ENCODE results near the gene CDH4. TPM values are rescaled to one million over a fixed set of nuclear protein-coding genes. Genes with fewer than 3 reads are reported as not detected.
A peak's percentile ranks its signal among the peaks of the same experiment; 100 is the strongest.

CDH4 gene
- total and polyA plus RNA-seq, 9 of the 15 experiments (the other 6 are each of a cell fraction or from before 2014, with no cell fraction given): 0.04 TPM; not detected in 8

DNA sequence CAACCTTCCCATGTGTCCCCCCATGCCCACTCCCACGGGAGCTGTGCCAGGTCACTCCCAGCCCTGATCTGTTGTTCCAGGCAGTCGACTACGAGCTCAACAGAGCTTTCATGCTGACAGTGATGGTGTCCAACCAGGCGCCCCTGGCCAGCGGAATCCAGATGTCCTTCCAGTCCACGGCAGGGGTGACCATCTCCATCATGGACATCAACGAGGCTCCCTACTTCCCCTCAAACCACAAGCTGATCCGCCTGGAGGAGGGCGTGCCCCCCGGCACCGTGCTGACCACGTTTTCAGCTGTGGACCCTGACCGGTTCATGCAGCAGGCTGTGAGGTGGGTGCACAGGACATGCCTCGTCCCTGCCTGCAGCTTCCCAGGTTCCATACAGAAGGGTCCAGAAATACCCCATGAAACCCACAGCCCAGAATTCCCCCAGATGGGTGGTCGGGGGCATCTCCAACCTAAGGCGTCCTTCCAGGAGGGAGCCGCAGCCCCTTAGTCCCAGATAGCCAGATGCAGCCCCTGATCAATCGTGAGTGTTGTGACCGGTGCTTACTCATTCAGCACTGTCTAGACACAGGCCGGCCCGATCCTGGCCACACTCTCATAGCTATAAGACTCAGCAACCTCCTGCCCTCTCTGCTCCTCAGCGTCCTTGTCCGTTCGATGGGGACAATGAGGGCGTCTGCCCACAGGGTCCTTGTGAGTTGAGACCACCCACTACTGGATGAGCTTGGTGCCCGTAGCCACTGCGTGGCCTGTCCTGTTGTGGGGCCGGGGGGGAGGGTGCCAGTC, 671.5 kb downstream of the CDH4 start (continued):
- TF ChIP-seq, protein P1, sequence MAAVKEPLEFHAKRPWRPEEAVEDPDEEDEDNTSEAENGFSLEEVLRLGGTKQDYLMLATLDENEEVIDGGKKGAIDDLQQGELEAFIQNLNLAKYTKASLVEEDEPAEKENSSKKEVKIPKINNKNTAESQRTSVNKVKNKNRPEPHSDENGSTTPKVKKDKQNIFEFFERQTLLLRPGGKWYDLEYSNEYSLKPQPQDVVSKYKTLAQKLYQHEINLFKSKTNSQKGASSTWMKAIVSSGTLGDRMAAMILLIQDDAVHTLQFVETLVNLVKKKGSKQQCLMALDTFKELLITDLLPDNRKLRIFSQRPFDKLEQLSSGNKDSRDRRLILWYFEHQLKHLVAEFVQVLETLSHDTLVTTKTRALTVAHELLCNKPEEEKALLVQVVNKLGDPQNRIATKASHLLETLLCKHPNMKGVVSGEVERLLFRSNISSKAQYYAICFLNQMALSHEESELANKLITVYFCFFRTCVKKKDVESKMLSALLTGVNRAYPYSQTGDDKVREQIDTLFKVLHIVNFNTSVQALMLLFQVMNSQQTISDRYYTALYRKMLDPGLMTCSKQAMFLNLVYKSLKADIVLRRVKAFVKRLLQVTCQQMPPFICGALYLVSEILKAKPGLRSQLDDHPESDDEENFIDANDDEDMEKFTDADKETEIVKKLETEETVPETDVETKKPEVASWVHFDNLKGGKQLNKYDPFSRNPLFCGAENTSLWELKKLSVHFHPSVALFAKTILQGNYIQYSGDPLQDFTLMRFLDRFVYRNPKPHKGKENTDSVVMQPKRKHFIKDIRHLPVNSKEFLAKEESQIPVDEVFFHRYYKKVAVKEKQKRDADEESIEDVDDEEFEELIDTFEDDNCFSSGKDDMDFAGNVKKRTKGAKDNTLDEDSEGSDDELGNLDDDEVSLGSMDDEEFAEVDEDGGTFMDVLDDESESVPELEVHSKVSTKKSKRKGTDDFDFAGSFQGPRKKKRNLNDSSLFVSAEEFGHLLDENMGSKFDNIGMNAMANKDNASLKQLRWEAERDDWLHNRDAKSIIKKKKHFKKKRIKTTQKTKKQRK (IDR thresholded peaks at IDR 0.05; ENCODE audit: borderline replicate concordance, low read depth, low read length): no peak

- BruUV-seq (replicated peaks): no TSS peak
- peaks cover 4% of the 10 kb centered on the region; the same call in 1 of the 2 replicates for H4K20me1 ChIP-seq (replicated peaks; ENCODE audit: control insufficient read depth, insufficient read depth, low read length)
- no peaks in the 10 kb centered on the region for H3K79me2 ChIP-seq (ENCODE audit: control insufficient read depth, insufficient read depth, low read length)
- no peak overlapping the region for H2AFZ ChIP-seq (ENCODE audit: low read depth, low read length)
- no peak overlapping the region for H3K4me3 ChIP-seq
- H3K27me3 ChIP-seq (ENCODE audit: control insufficient read depth in 2 of 2, insufficient read depth in 2 of 2, low read length in 2 of 2): peaks cover 24 to 76% of the 10 kb centered on the region in 2 experiments
- peaks cover 6 to 44% of the 10 kb centered on the region in 2 experiments; a peak in 4 of 5 replicates for H3K4me1 ChIP-seq (replicated peaks in 1 of 2; ENCODE audit: control insufficient read depth in 2 of 2, insufficient read depth in 2 of 2, low read length in 2 of 2)
- ChIA-PET CTCF (ENCODE audit: low intra/inter-chr PET ratio) (no interaction called here), POLR2A (interaction anchor here (0.6 kb wide), 1 partner anchor 378 kb away, joined by 3 read pairs; no protein-coding TSS in a partner anchor)
- ATAC-seq (peak; percentile 24), DNase-seq (ENCODE audit: extremely low read depth in 1 of 4, low spot score in 3 of 4) (peak in 1 of 4 experiments; percentile 35), FAIRE-seq (no peak)
- no peak for TF ChIP-seq PCBP2 (IDR thresholded peaks at IDR 0.05; ENCODE audit: low read depth, low read length, poor library complexity, severe bottlenecking)
- no peak for TF ChIP-seq ZNF197 (CRISPR knock-in tag; IDR thresholded peaks at IDR 0.05; ENCODE audit: low read depth)
- no peak for TF ChIP-seq ZNF41 (CRISPR knock-in tag; conservative IDR thresholded peaks at IDR 0.05)
- TF ChIP-seq, protein P2, sequence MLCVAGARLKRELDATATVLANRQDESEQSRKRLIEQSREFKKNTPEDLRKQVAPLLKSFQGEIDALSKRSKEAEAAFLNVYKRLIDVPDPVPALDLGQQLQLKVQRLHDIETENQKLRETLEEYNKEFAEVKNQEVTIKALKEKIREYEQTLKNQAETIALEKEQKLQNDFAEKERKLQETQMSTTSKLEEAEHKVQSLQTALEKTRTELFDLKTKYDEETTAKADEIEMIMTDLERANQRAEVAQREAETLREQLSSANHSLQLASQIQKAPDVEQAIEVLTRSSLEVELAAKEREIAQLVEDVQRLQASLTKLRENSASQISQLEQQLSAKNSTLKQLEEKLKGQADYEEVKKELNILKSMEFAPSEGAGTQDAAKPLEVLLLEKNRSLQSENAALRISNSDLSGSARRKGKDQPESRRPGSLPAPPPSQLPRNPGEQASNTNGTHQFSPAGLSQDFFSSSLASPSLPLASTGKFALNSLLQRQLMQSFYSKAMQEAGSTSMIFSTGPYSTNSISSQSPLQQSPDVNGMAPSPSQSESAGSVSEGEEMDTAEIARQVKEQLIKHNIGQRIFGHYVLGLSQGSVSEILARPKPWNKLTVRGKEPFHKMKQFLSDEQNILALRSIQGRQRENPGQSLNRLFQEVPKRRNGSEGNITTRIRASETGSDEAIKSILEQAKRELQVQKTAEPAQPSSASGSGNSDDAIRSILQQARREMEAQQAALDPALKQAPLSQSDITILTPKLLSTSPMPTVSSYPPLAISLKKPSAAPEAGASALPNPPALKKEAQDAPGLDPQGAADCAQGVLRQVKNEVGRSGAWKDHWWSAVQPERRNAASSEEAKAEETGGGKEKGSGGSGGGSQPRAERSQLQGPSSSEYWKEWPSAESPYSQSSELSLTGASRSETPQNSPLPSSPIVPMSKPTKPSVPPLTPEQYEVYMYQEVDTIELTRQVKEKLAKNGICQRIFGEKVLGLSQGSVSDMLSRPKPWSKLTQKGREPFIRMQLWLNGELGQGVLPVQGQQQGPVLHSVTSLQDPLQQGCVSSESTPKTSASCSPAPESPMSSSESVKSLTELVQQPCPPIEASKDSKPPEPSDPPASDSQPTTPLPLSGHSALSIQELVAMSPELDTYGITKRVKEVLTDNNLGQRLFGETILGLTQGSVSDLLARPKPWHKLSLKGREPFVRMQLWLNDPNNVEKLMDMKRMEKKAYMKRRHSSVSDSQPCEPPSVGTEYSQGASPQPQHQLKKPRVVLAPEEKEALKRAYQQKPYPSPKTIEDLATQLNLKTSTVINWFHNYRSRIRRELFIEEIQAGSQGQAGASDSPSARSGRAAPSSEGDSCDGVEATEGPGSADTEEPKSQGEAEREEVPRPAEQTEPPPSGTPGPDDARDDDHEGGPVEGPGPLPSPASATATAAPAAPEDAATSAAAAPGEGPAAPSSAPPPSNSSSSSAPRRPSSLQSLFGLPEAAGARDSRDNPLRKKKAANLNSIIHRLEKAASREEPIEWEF (CRISPR knock-in tag; IDR thresholded peaks at IDR 0.05): no peak
- no peak for TF ChIP-seq ZBED1 (IDR thresholded peaks at IDR 0.05)
- H3K27ac ChIP-seq (ENCODE audit: extremely low read depth, low read depth, low read length): no peak overlapping the region
- peaks cover 6% of the 10 kb centered on the region; the same call in 1 of the 2 replicates for H3K9me3 ChIP-seq (replicated peaks; ENCODE audit: control insufficient read depth, insufficient read depth, low read depth, low read length)
- intact Hi-C loops (cut with micrococcal nuclease) (no loop called here), in situ Hi-C loops (cut with MboI) (no loop called here)
- no peaks in the 10 kb centered on the region; the same call in 2 of the 3 replicates for H3K36me3 ChIP-seq (ENCODE audit: control insufficient read depth, insufficient read depth, low read length)
- no peaks in the 10 kb centered on the region for H3K9me1 ChIP-seq (ENCODE audit: control insufficient read depth, insufficient read depth, low read length)
- WGBS (ENCODE audit: insufficient coverage, low coverage, missing lambda C conversion rate): 12% methylated on average over 17 of the region's 19 CpGs
- H3K4me2 ChIP-seq (ENCODE audit: insufficient read depth, low read length): no peak overlapping the region
- no peak overlapping the region; a peak in 1 of 4 replicates for H3K9ac ChIP-seq (ENCODE audit: insufficient read depth in 1 of 2, low read depth in 2 of 2, low read length in 2 of 2)
Observed at GRCh38 chr20:61924211-61924857, 672.3 kb downstream of the CDH4 start.
